Glutamatergic neuron (in vitro differentiated cells): Measurements from ENCODE around the gene DNAJC21. TPM values are rescaled to one million over a fixed set of nuclear protein-coding genes. Genes with fewer than 3 reads are reported as not detected.

Source experiments
- DNase-seq: peaks from one replicate; pipeline ENCODE4 v3.0.0; 2022
- H3K27ac Mint-ChIP-seq: one replicate; pipeline ENCODE4 v1.8.0; 2020; ENCODE audit warnings: mild to moderate bottlenecking, mixed read lengths, inconsistent platforms; ENCODE audit not compliant: unreplicated experiment
- H3K27me3 Mint-ChIP-seq: one replicate; pipeline ENCODE4 v1.8.0; 2020; ENCODE audit warnings: mild to moderate bottlenecking, moderate library complexity, mixed read lengths, inconsistent platforms; ENCODE audit not compliant: unreplicated experiment
- H3K36me3 Mint-ChIP-seq: one replicate; pipeline ENCODE4 v1.8.0; 2020; ENCODE audit warnings: mild to moderate bottlenecking, mixed read lengths, inconsistent platforms; ENCODE audit not compliant: unreplicated experiment
- H3K4me1 Mint-ChIP-seq: one replicate; pipeline ENCODE4 v1.8.0; 2020; ENCODE audit warnings: mild to moderate bottlenecking, low read depth, mixed read lengths, inconsistent platforms; ENCODE audit not compliant: unreplicated experiment
- H3K4me3 Mint-ChIP-seq: one replicate; pipeline ENCODE4 v1.8.0; 2020; ENCODE audit warnings: mild to moderate bottlenecking, mixed read lengths, inconsistent platforms; ENCODE audit not compliant: unreplicated experiment
- H3K9me3 Mint-ChIP-seq: one replicate; pipeline ENCODE4 v1.8.0; 2020; ENCODE audit warnings: mild to moderate bottlenecking, moderate library complexity, mixed read lengths, inconsistent platforms; ENCODE audit not compliant: unreplicated experiment
- CTCF ChIP-seq: fragments of 200-600 bp; sonication (generic); IDR thresholded peaks from one replicate; pipeline ENCODE4 v1.5.0; 2021; ENCODE audit not compliant: partially characterized antibody, unreplicated experiment
- total RNA-seq: library from RNA; stranded (reverse); fragmentation: NEBNext Ultra II Directional; extraction: Animal tissue kit (Norgen Biotek cat#: 25700); gene quantifications from one replicate; pipeline ENCODE4 v1.2.1, GENCODE V29; 2021; ENCODE audit not compliant: unreplicated experiment

The DNAJC21 gene
- total RNA-seq, 1 donor from 2014 or later, result 28.6 TPM

- no peak overlapping the region for H3K27ac Mint-ChIP-seq
- H3K36me3 Mint-ChIP-seq, result no peaks in the 10 kb centered on the region
- no peak for DNase-seq
- H3K4me3 Mint-ChIP-seq, result no peak overlapping the region
- peaks cover 6% of the 10 kb centered on the region for H3K27me3 Mint-ChIP-seq
- H3K4me1 Mint-ChIP-seq, result peaks cover 11% of the 10 kb centered on the region
- TF ChIP-seq CTCF, result no peak
- peaks cover 10% of the 10 kb centered on the region for H3K9me3 Mint-ChIP-seq
Measured at GRCh38 chr5:34932947-34933346, 3.6 kb downstream of the DNAJC21 start.

- Mint-ChIP-seq H3K4me3 (no peak overlapping the region), H3K27me3 (no peaks in the 10 kb centered on the region), H3K4me1 (no peaks in the 10 kb centered on the region), H3K27ac (no peak overlapping the region), H3K36me3 (peaks cover 3% of the 10 kb centered on the region), H3K9me3 (no peaks in the 10 kb centered on the region)
- TF ChIP-seq CTCF, result no peak
- DNase-seq, result no peak
Measured at GRCh38 chr5:34941936-34942335, 12.6 kb downstream of the DNAJC21 start.

- TF ChIP-seq CTCF, result no peak
- H3K27me3 Mint-ChIP-seq, result no peaks in the 10 kb centered on the region
- H3K4me3 Mint-ChIP-seq, result no peak overlapping the region
- no peaks in the 10 kb centered on the region for H3K9me3 Mint-ChIP-seq
- DNase-seq, result no peak
- H3K36me3 Mint-ChIP-seq, result no peaks in the 10 kb centered on the region
- H3K4me1 Mint-ChIP-seq, result no peaks in the 10 kb centered on the region
- no peak overlapping the region for H3K27ac Mint-ChIP-seq
Measured at GRCh38 chr5:34944044-34944443, 14.7 kb downstream of the DNAJC21 start.

GRCh38 chr5:34944460-34945047 lies 15.2 kb downstream of the DNAJC21 start:
- Mint-ChIP-seq H3K4me3 (no peak overlapping the region), H3K27ac (no peak overlapping the region), H3K9me3 (no peaks in the 10 kb centered on the region), H3K36me3 (no peaks in the 10 kb centered on the region), H3K4me1 (no peaks in the 10 kb centered on the region), H3K27me3 (no peaks in the 10 kb centered on the region)
- no peak for DNase-seq
- TF ChIP-seq CTCF, result no peak

- H3K4me3 Mint-ChIP-seq, result no peak overlapping the region
- no peaks in the 10 kb centered on the region for H3K36me3 Mint-ChIP-seq
- DNase-seq, result no peak
- no peak overlapping the region for H3K27ac Mint-ChIP-seq
- TF ChIP-seq CTCF, result no peak
- no peaks in the 10 kb centered on the region for H3K9me3 Mint-ChIP-seq
- H3K27me3 Mint-ChIP-seq, result no peaks in the 10 kb centered on the region
- H3K4me1 Mint-ChIP-seq, result peaks cover 4% of the 10 kb centered on the region
Measured at GRCh38 chr5:34957321-34957720, 28.0 kb downstream of the DNAJC21 start.
